T-helper 9 cell (primary cell): ENCODE results near the gene YDJC.
A peak's percentile ranks its signal among the peaks of the same experiment; 100 is the strongest.
"Not testable (repeated sequence)": the region's sequence is repeated elsewhere in the genome, so short reads cannot be mapped to it uniquely, and the experiment has no call there.

Experiments
- DNase-seq: peaks from one replicate; pipeline ENCODE4 v3.0.0-alpha.2; 2020

Gene YDJC

DNA sequence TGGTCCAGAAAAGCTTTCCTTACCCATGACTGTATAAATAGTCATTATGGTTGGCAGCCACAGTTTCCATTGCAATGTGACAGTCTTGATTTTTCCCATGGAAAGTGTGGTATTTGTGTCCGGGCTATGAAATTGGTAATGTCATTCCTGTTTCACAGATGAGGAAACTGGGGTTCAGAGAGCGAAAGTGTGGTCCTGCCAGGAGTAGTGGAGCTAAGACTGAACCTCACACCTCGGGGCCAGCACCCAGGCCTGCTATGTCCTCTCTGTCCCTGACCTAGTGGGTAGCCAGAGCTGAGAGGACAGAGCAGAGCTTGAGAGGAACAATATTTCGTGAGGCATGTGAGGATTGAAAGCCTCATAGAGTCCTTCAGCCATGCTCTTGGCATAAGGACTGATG lies 1.2 kb upstream of the YDJC start:
- DNase-seq, result no peak

DNA sequence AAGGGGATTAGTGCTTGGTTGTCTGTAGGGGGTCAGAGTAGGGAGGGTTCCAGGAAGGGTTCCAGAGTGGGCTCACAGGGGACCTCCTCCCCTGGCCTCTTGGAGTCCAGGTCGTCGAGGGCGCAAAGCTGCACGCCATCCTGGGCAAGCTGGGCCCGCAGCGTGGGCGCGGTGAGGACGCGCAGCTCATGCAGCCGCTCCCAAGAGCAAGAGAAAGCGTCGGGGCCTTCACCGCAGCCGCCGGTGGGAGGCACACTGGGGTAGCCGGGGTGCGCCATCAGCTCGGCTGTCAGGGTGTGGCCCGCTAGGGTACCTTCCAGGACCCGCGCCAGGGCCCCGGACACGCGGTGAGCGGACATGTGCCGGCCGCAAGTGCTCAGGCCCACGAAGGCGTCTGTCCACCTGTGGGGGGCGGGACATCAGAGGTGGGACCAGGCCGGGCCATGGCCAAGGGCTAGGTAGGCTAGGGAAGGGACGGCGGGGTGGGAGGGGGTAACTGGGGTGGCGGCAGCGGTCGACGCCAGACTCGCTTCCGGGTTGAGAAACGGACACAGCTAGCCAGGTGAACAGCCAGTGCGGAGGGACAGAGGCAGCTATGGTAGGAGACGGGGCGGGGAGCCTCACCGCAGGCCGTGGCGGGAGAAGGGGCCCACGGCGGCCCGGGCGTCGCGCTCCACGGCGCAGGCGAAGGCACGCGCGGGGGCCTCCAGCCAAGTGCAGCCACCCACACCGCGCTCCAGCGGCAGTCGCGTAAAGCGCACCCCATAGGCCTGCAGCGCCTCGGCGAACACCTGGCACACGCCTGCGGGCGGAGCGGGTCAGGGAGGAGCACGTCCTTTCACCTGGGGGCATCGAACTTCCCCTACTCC lies 1.2 kb downstream of the YDJC start:
- no peak for DNase-seq

- no peak for DNase-seq
Observed at GRCh38 chr22:21626735-21627469, 2.9 kb downstream of the YDJC start.

DNA sequence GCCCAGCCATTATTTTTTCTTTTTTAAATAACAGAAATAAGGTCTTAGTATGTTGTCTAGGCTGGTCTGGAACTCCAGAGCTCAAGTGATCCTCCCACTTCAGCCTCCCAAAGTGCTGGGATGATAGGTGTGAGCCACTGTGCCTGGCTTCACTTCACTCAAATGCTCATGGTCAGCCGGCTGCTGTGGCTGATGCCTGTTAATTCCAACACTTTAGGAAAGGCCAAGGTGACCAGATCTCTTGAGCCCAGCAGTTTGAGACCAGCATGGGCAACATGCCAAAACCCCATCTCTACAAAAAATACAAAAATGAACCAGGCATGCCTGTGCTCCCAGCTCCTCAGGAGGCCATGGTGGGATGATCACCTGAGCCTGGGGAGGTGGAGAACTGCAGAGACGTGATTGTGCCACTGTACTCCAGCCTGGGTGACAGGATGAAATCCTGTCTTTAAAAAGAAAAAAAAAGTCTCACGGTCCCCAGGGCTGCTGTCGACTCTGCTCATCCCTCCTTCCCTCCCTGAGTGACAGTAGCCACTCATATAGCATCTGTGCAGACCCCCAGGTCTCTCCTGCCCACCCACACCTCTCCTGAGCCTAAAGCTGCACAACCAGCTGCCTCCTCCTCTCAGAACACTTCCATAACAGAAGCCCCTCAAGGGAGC lies 3.6 kb downstream of the YDJC start:
- DNase-seq, result no peak

DNA sequence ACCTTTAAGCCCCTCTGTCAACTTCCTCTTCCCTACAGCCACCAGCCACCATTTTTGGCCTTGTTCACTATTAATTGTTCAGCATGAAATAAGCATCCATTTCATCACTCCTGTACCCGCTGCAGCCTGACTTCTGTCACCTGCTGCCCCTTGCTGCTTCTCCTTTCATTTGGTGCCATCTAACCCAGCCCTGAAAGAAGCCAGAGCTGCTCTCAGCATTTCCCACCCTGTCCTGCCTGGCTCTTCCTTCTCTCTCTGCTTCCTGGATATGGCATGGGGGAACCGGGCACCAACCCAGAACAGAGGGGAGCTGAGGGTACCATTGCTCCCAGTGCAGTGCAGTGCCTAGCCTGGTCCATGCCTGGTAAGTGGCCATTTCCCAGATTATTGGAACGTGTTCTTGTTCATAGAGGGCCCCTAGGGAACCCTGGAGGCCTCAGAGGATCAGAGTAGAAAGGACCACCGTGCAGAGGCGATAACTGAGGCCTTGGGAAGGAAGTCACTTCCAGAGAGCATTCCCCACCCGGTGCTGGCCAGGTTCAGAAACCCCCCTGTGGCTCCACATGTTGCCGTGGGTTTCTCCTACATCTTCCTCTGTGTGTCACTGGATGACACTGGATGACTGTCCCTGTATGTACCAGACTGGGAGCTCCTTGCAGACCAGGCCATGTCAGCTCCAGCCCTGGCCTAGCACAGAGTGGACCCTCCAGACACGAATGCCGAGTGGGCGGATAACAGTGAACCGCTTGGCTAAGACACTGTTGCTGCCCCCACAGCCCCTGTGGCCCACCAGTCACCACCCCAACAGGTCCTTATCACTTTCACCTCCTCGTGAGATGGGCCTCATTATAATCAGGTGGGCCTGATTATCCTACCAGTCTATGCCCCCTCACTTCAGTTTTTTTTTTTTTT lies 4.7 kb downstream of the YDJC start:
- no peak for DNase-seq

DNA sequence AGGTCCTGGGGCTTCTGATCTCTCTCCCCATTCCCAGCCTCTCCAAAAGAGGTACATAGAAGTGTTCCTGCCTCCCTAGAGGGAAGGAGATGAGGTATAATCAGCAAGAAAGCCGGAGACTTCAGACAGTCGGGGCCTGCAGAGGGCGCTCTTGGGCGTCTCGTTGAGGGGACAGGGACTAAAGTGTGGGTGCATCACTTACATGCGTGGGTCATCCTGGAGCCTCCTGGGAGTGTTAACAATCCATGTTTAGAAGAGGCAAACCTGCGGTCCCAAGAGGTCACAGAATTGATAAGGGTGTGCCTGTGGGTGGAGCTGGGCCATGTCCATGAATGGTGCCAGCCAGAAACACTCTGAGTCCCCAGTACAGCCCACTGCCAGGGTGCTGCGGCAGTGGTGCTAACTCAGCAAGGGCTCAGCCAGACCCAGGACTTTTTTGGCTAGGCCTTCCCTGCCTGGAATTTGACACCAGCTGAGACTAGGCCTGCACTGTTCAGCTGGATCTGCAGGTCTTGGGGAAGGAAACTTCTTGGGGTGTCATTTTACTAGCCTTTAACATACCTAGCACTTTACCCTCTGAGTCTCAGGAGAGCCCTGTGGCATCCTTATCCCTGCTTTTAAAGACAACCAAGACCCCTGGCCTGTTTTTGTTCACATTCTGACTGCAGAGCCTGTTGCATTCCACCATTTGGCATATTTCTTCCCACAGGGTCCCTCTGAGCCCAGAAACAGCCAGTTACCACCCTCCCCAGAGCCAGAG lies 5.5 kb downstream of the YDJC start:
- peak; percentile 41 for DNase-seq

DNA sequence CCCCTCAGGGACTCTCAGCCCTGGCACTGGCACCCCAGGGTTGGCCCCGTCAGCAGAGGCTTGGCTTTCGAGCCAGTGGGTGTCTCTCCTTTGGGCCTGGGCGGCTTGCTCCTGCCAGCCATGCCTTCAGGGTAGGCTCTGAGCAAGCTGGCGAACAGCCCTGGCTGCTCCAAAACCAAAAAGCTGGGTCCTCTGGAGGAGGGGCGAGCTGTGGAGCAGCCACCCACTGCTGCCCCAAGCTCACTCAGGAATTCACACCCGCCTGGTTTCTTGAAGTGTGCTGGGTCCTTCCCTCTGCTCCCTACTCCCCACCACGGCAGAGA lies 6.2 kb downstream of the YDJC start:
- no peak for DNase-seq

- no peak for DNase-seq
Observed at GRCh38 chr22:21622919-21623647, 6.7 kb downstream of the YDJC start.

DNA sequence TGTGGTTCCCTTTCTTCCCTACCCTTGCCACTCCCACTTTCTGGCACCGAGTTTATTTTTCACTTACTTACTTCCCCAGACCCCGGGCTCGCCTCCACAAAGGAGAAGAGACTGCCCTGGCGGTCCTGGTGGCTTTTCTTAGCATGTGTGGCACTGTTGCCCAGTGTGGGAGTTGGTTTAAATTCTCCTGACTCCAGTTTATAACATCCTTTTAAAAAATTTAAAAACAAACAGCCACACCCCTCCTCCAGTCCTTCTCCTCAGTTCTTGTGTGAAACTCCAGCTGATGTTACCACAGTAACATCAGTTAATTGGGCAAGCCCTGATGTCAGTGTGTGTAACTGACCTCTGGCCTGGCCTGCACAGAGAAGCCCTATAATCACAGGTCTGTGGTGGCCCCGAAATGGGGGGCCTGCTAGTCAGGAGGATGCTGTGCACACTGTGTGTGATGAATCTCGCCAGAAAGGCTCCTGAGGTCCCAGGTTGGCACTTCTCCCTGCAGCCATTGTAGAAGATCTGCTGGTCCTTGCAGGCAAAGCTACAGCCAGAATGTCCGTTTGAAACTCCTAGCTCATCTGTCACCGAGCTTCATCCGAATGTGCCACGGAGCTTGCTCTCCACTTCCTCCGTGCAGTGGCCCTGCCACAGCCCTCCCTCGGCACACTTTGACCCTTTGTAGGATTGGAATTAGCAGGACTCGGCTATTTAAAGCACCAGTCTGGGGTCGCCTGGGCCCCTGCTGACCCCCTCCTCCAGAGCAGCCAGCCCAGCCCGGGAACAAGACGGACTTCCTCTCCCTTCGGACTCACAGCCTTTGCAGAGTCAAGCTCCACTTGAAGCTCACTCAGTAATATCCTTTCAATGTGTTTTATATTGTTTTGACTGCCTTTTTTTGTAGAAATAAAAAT lies 7.6 kb downstream of the YDJC start:
- no peak for DNase-seq

DNA sequence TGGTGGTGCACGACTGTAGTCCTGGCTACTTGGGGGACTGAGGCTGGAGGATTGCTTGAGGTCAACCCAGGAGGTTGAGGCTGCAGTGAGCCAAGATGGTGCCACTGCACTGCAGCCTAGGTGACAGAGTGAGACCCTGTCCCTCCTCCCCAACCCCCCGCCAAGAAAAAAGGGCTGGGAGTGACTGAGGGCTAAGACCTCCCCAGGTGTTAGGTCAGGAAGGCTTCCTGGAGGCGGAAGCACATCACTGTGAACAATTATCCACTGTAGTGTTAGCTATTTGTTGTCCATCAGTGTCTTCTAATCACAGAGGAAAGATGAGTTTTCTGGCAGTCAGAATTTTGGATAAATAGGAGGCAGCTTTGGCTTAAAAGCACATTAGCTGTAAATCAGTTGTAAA lies 8.8 kb downstream of the YDJC start:
- DNase-seq, result no peak

DNA sequence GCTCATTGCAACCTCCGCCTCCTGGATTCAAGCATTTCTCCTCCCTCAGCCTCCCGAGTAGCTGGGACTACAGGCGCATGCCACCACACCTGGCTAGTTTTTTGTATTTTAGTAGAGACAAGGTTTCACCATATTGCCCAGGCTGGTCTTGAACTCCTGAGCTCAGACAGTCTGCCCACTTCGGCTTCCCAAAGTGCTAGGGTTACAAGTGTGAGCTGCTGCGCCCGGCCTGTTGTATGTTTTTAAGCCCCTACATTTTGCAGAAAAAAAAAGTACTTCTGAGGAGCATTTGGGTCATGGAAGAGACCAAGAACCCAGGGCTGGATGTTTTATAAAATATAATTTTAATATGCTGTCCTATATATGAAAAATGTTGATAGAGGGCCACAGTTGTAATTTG lies 12.5 kb downstream of the YDJC start:
- DNase-seq, result not testable (repeated sequence)

GRCh38 chr22:21615731-21616130 lies 14.1 kb downstream of the YDJC start:
- no peak for DNase-seq

DNA sequence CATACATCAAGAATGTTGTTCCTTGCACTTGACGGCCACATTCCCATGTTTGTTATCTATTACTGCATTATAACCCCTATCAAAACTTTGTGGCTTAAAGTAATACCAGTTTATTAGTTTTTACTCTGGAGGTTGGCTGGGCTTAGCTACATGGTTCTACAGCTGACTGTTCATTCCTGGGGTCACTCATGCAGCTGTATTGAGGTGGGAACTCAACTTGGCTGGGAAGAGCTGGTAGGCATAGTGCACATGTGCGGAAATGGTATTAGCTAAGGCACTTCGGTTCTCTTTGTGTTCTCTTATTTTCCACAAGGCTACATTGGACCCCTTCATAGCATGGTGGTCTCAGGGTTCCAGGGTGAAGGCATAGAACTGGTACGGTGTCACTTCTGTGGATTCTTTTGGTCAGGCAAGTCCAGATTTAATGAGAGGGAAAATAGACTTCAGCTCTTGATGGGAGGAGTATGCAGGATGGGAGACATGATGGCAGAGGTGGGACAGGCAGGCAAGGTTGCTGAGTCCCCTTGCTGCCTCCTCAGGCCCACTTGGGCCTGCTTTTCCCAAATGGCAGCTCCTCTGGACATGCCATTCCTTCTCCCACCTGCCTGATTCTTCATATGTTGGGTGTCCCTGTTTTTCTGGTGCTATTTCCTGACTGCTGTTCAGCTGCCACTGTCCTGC lies 16.1 kb downstream of the YDJC start:
- DNase-seq, result no peak

GRCh38 chr22:21612858-21613257 lies 17.0 kb downstream of the YDJC start:
- DNase-seq, result no peak

DNA sequence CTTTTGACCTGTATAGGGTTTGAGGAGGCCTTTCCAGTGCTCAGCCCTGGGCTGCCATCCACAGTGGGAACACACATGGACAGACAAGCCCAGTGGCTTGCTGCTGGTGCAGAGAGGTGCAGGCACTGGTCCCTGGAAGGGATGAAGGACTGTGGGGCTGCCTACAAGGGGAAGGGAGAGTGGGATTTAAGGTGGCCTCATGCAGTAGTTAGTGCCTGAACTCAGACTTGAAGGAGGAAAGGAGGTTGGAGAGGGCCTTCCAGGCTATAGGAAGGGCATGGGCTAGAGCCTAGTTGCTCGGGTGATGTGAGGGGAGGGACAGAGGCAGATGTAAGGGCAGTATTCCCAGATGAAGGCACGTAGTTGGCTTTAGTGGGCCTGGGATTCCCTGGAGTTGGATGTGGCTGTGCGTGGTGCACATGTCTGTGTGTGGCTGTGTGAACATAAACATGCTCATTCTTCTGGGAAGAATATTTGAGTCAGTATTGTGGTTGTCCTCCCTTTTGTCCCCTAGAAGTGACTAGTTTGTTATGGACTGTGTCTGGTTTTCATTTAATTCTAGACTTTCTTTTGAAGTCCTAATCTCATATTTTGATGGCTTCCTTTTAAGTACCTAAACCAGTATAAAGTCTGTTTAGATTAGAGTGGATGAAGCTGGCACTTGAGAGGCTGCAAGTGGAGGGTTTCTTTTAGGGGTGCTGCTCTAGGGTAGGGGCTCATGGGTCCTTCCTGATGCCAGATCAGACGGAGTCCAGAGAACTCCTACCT lies 18.4 kb downstream of the YDJC start:
- no peak for DNase-seq

DNA sequence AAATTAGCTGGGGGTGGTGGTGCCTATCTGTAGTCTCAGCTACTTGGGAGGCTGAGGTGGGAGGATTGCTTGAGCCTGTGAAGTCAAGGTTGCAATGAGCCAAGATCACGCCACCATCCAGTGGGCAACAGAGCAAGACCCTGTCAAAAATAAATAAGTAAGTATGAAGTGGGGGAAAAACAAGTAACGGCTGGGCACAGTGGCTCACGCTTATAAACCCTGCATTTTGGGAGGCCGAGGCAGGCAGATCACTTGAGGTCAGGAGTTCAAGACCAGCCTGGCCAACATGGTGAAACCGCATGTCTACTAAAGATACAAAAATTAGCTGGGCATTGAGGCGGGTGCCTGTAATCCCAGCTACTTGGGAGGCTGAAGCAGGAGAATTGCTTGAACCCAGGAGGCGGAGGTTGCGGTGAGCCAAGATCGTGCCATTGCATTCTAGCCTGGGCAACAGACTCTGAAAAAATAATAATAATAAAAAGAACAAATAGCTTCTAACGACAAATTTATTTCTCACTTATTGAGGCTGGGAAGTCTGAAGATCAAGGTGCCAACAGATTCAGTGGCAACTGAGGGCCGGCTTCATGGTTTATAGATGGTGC lies 20.2 kb downstream of the YDJC start:
- DNase-seq, result not testable (repeated sequence)

GRCh38 chr22:21606775-21607174 lies 23.0 kb downstream of the YDJC start:
- no peak for DNase-seq

GRCh38 chr22:21605887-21606564 lies 23.8 kb downstream of the YDJC start:
- DNase-seq, result no peak
